Measurements from ENCODE around the gene ZC3H4. TPM values are rescaled to one million over a fixed set of nuclear protein-coding genes. Genes with fewer than 3 reads are reported as not detected.

The ZC3H4 gene
- total RNA-seq, 1 donor from 2014 or later: 47.5 TPM

DNA sequence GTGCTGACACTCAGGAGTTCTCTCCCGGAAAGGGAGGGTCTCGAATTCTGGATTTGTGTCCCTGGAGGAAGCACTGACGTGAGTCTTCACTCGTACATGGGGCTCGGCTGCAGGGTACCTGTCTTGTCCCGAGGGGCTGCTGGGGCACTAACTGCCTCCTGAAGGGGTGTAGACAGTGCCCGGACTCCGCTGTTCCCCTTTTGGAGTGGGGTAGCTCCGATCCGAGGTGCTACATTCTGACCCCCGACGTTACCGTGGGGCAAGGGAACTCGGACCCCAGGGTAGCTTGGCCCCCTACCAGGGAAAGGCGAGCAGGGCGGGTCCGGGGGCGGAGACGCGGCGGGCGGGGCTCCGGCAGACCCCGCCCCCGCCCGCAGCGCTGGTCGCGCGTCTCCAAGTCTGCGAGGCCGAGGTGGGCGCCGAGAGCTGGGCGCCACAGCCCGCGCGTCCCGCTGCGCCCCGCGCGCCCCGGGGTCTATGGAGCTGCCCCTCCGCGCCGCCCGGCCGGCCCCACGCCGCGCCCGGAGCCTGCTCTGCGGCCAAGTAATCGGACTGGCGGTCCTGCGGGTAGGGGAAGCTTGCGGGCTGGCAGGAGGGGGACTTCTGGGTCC, 94.0 kb downstream of the ZC3H4 start, which contains the start of gene NPAS1:
Gene NPAS1, plus strand, starts transcription at position 407 of the 611 bp plus-strand sequence. CDS start 1,211 bp downstream, outside the sequence.
- intact Hi-C loops (cut with DNase I): no loop called here
- TF ChIP-seq, protein P1, sequence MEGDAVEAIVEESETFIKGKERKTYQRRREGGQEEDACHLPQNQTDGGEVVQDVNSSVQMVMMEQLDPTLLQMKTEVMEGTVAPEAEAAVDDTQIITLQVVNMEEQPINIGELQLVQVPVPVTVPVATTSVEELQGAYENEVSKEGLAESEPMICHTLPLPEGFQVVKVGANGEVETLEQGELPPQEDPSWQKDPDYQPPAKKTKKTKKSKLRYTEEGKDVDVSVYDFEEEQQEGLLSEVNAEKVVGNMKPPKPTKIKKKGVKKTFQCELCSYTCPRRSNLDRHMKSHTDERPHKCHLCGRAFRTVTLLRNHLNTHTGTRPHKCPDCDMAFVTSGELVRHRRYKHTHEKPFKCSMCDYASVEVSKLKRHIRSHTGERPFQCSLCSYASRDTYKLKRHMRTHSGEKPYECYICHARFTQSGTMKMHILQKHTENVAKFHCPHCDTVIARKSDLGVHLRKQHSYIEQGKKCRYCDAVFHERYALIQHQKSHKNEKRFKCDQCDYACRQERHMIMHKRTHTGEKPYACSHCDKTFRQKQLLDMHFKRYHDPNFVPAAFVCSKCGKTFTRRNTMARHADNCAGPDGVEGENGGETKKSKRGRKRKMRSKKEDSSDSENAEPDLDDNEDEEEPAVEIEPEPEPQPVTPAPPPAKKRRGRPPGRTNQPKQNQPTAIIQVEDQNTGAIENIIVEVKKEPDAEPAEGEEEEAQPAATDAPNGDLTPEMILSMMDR (IDR thresholded peaks at IDR 0.05): no peak
- no peaks in the 10 kb centered on the region for H3K36me3 ChIP-seq
- ATAC-seq (no peak), DNase-seq (no peak)
- H3K9me3 ChIP-seq: no peaks in the 10 kb centered on the region
- no peak within 1 kb of the TSS for H3K4me3 ChIP-seq
- H3K27ac ChIP-seq: no peak within 1 kb of the TSS
- peaks cover 14% of the 10 kb centered on the region for H3K4me1 ChIP-seq
- H3K27me3 ChIP-seq: peaks cover 57% of the 10 kb centered on the region

DNA sequence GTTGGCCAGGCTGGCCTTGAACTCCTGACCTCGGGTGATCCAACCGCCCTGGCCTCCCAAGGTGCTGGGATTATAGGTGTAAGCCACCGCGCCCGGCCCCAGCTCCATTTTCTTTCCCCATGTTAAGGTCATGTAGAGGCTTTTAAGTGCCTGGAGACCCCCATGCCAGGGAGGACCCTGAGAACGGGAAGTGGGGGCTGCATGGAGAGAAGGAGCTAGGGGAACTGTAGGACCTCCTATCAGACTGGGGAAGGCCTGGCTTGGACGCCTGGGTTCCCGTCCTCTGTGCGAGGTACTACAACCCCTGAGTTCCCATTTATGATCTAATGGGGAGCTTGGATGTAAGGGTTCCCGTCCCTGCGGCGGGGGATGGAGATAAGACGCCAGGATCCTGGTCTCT, 94.7 kb downstream of the ZC3H4 start:
- ATAC-seq (no peak), DNase-seq (no peak)
- TF ChIP-seq, protein P1 (IDR thresholded peaks at IDR 0.05): no peak
- no peak overlapping the region for H3K4me3 ChIP-seq
- H3K4me1 ChIP-seq: peaks cover 14% of the 10 kb centered on the region
- no peaks in the 10 kb centered on the region for H3K9me3 ChIP-seq
- no peaks in the 10 kb centered on the region for H3K36me3 ChIP-seq
- H3K27me3 ChIP-seq: peaks cover 51% of the 10 kb centered on the region
- intact Hi-C loops (cut with DNase I): no loop called here
- no peak overlapping the region for H3K27ac ChIP-seq

Other genes starting within 250 kb of the ZC3H4 start
- 1.3 TPM for gene NPAS1, start 93.9 kb downstream of the ZC3H4 start, total RNA-seq
- 28.0 TPM for gene TMEM160, start 65.2 kb downstream of the ZC3H4 start, total RNA-seq
- 57.6 TPM for gene SAE1, start 17.1 kb upstream of the ZC3H4 start, total RNA-seq
- gene BBC3, start 117.4 kb upstream of the ZC3H4 start, total RNA-seq: 20.1 TPM
- 36.1 TPM for gene CCDC9, start 142.7 kb upstream of the ZC3H4 start, total RNA-seq
- gene INAFM1, start 161.1 kb upstream of the ZC3H4 start, total RNA-seq: 18.2 TPM
- gene C5AR1, start 196.1 kb upstream of the ZC3H4 start, total RNA-seq: 58.9 TPM
- 3.5 TPM for gene C5AR2, start 218.4 kb upstream of the ZC3H4 start, total RNA-seq
- 15.8 TPM for gene DHX34, start 235.5 kb upstream of the ZC3H4 start, total RNA-seq

Measured in upper lobe of right lung (tissue), 1 donor.